Measurements from ENCODE around the gene CD9.

CD9 gene

DNA sequence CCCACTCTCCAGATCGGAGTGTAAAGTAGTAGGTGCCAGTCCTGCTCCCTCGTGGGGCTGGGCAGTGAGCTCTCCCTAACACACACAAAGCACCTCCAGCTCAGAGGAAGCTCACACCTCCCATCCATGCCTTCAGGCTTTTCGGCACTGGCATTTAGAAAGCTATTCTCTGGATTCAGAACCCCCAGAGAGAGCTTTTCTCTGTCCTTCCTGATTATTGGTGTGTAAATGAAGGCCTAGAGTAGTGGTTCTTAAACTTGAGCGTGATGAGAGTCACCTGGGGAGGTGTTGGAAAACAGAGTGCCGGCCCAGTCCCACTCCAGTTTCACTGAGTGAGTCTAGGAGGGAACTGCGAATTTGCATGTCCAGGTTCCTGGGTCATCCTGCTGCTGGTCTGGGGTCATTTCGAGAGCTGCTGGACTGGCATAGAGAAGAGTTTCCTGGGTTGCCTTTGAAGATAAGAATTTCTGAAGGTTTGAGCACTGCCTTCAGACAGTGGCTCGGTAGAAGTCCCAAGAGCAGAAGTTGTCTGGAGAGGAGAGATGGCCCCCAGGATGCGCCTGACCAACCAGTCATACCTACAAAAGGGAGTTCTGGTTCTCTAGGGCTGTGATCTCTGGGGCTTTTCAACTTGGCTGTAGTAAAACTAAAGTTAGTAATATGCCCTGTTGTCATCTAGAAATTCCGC is 15.1 kb downstream of the CD9 start:
- H3K4me3 ChIP-seq (ENCODE audit: low read depth in 1 of 2, low read length in 2 of 2): no peak overlapping the region
- H2AFZ ChIP-seq (ENCODE audit: low read depth, low read length): no peak overlapping the region

DNA sequence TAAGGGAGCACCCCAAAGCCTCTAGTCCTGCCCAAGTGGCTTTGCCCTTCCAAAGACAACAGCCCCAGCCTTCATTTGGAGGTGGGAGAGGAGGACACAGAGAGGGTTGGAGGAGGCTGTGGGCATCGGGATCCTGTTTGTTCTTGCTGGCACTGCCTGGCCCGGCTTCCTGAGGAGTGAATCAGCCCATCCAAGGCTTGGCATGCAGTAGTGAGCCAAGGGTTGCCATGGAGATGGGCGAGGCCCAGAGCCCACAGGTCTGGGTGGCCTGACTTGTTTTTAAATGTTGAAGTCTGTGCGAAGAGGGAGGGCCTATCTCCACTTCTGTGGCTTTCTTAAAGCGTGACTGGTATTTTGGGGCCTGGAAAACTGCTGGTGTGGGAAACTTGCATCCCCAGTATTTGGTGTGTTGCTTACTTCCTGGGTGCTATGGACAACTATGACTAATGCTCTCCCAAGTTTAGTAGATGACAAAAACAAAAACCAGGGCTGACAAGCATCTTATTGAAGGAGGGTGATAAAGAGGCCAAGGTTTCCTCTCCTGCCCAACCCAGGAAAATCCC is 15.8 kb downstream of the CD9 start:
- Histone ChIP-seq H4K20me1 (ENCODE audit: insufficient read depth, low read length) (no peaks in the 10 kb centered on the region), H3K9ac (ENCODE audit: low read depth, low read length) (no peak overlapping the region), H3K4me2 (ENCODE audit: insufficient read depth, low read length) (no peak overlapping the region), H3K36me3 (ENCODE audit: insufficient read depth, low read length) (no peaks in the 10 kb centered on the region), H3K9me3 (ENCODE audit: insufficient read depth, low read length, severe bottlenecking) (no peaks in the 10 kb centered on the region), H3K4me3 (ENCODE audit: low read depth in 1 of 2, low read length in 2 of 2) (no peak overlapping the region), H3K4me1 (ENCODE audit: insufficient read depth, low read length) (no peaks in the 10 kb centered on the region), H2AFZ (ENCODE audit: low read depth, low read length) (no peak overlapping the region), H3K27me3 (ENCODE audit: insufficient read depth, low read length, poor library complexity) (peaks cover 19% of the 10 kb centered on the region), H3K27ac (ENCODE audit: low read length) (no peak overlapping the region), H3K79me2 (ENCODE audit: insufficient read depth, low read length) (no peaks in the 10 kb centered on the region)
- TF ChIP-seq, protein P1, sequence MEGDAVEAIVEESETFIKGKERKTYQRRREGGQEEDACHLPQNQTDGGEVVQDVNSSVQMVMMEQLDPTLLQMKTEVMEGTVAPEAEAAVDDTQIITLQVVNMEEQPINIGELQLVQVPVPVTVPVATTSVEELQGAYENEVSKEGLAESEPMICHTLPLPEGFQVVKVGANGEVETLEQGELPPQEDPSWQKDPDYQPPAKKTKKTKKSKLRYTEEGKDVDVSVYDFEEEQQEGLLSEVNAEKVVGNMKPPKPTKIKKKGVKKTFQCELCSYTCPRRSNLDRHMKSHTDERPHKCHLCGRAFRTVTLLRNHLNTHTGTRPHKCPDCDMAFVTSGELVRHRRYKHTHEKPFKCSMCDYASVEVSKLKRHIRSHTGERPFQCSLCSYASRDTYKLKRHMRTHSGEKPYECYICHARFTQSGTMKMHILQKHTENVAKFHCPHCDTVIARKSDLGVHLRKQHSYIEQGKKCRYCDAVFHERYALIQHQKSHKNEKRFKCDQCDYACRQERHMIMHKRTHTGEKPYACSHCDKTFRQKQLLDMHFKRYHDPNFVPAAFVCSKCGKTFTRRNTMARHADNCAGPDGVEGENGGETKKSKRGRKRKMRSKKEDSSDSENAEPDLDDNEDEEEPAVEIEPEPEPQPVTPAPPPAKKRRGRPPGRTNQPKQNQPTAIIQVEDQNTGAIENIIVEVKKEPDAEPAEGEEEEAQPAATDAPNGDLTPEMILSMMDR (IDR thresholded peaks at IDR 0.05; ENCODE audit: borderline replicate concordance, extremely low read depth, low read length, poor library complexity, severe bottlenecking): no peak
- TF ChIP-seq EZH2 (IDR thresholded peaks at IDR 0.05; ENCODE audit: borderline replicate concordance, low read depth, low read length, severe bottlenecking): no peak
- no peak for DNase-seq
- ATAC-seq (ENCODE audit: insufficient read depth, low read depth): no peak

More for the DNA sequence above, 15.1 kb downstream of the CD9 start:
- no peak overlapping the region for H3K9ac ChIP-seq (ENCODE audit: low read depth, low read length)
- ATAC-seq (ENCODE audit: insufficient read depth, low read depth): no peak
- no peaks in the 10 kb centered on the region for H3K79me2 ChIP-seq (ENCODE audit: insufficient read depth, low read length)
- H3K4me2 ChIP-seq (ENCODE audit: insufficient read depth, low read length): no peak overlapping the region
- H3K27me3 ChIP-seq (ENCODE audit: insufficient read depth, low read length, poor library complexity): peaks cover 19% of the 10 kb centered on the region
- no peak for DNase-seq
- no peak overlapping the region for H3K27ac ChIP-seq (ENCODE audit: low read length)
- H4K20me1 ChIP-seq (ENCODE audit: insufficient read depth, low read length): no peaks in the 10 kb centered on the region
- H3K36me3 ChIP-seq (ENCODE audit: insufficient read depth, low read length): no peaks in the 10 kb centered on the region
- TF ChIP-seq, protein P1 (IDR thresholded peaks at IDR 0.05; ENCODE audit: borderline replicate concordance, extremely low read depth, low read length, poor library complexity, severe bottlenecking): no peak
- TF ChIP-seq EZH2 (IDR thresholded peaks at IDR 0.05; ENCODE audit: borderline replicate concordance, low read depth, low read length, severe bottlenecking): no peak
- no peaks in the 10 kb centered on the region for H3K9me3 ChIP-seq (ENCODE audit: insufficient read depth, low read length, severe bottlenecking)
- no peaks in the 10 kb centered on the region for H3K4me1 ChIP-seq (ENCODE audit: insufficient read depth, low read length)

DNA sequence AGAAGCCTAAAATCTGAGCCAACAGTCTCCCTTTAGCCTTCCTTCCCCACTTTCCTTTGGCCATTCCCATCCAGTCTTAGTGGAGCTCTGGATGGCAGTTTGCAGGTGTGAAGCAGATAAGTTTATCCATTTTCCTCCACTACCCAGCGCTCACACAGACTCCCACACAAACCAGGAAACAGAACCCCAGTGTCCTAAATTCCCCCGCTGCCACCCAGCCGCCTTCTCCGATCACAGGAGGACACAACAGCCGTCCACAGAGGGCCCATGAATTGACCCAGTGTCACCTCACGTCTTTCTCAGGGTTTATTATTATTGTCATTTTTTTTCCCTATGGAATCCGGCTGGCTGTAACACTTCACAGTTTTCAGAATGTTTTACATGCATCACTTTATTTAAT is 16.4 kb downstream of the CD9 start:
- H3K9me3 ChIP-seq (ENCODE audit: insufficient read depth, low read length, severe bottlenecking): no peaks in the 10 kb centered on the region
- no peak overlapping the region for H3K27ac ChIP-seq (ENCODE audit: low read length)
- no peak overlapping the region for H2AFZ ChIP-seq (ENCODE audit: low read depth, low read length)
- H3K9ac ChIP-seq (ENCODE audit: low read depth, low read length): no peak overlapping the region
- TF ChIP-seq, protein P1 (IDR thresholded peaks at IDR 0.05; ENCODE audit: borderline replicate concordance, extremely low read depth, low read length, poor library complexity, severe bottlenecking): no peak
- no peak for TF ChIP-seq EZH2 (IDR thresholded peaks at IDR 0.05; ENCODE audit: borderline replicate concordance, low read depth, low read length, severe bottlenecking)
- no peaks in the 10 kb centered on the region for H3K4me1 ChIP-seq (ENCODE audit: insufficient read depth, low read length)
- no peak for DNase-seq
- H3K27me3 ChIP-seq (ENCODE audit: insufficient read depth, low read length, poor library complexity): peaks cover 19% of the 10 kb centered on the region
- no peaks in the 10 kb centered on the region for H4K20me1 ChIP-seq (ENCODE audit: insufficient read depth, low read length)
- no peak overlapping the region for H3K4me3 ChIP-seq (ENCODE audit: low read depth in 1 of 2, low read length in 2 of 2)
- H3K4me2 ChIP-seq (ENCODE audit: insufficient read depth, low read length): no peak overlapping the region
- H3K79me2 ChIP-seq (ENCODE audit: insufficient read depth, low read length): no peaks in the 10 kb centered on the region
- no peaks in the 10 kb centered on the region for H3K36me3 ChIP-seq (ENCODE audit: insufficient read depth, low read length)
- ATAC-seq (ENCODE audit: insufficient read depth, low read depth): no peak

Data from DND-41 (cell line).